Hepatocyte (in vitro differentiated cells): ENCODE data around the gene RASGEF1C.

Experiments used
- EZH2phosphoT487 ChIP-seq: fragments of 200-600 bp; sonication (generic); IDR thresholded peaks from one replicate; pipeline ENCODE4 v1.6.1; 2018; ENCODE audit warnings: antibody characterized with exemption, mild to moderate bottlenecking, low read depth, moderate library complexity; ENCODE audit not compliant: unreplicated experiment, severe bottlenecking
- TF ChIP-seq, protein P1 (sequence below): fragments of 200-600 bp; sonication (generic); IDR thresholded peaks from 2 replicates; pipeline ENCODE4 v1.5.1; 2016; ENCODE audit warnings: antibody characterized with exemption, mild to moderate bottlenecking; ENCODE audit not compliant: poor library complexity

GRCh38 chr5:180081481-180081880 is 127.5 kb downstream of the RASGEF1C start:
- TF ChIP-seq, protein P1, sequence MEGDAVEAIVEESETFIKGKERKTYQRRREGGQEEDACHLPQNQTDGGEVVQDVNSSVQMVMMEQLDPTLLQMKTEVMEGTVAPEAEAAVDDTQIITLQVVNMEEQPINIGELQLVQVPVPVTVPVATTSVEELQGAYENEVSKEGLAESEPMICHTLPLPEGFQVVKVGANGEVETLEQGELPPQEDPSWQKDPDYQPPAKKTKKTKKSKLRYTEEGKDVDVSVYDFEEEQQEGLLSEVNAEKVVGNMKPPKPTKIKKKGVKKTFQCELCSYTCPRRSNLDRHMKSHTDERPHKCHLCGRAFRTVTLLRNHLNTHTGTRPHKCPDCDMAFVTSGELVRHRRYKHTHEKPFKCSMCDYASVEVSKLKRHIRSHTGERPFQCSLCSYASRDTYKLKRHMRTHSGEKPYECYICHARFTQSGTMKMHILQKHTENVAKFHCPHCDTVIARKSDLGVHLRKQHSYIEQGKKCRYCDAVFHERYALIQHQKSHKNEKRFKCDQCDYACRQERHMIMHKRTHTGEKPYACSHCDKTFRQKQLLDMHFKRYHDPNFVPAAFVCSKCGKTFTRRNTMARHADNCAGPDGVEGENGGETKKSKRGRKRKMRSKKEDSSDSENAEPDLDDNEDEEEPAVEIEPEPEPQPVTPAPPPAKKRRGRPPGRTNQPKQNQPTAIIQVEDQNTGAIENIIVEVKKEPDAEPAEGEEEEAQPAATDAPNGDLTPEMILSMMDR: no peak
- TF ChIP-seq EZH2phosphoT487: no peak
